ENCODE results near the gene AFG1L. TPM values are rescaled to one million over a fixed set of nuclear protein-coding genes. Genes with fewer than 3 reads are reported as not detected.

The AFG1L gene
- total RNA-seq, 1 experiment from 2014 or later, result 4.9 TPM

GRCh38 chr6:108355890-108356289 is 61.0 kb downstream of the AFG1L start:
- H2AFZ ChIP-seq (ENCODE audit: low read depth, low read length, poor library complexity, severe bottlenecking), result no peak overlapping the region
- no peaks in the 10 kb centered on the region for H3K36me3 ChIP-seq (ENCODE audit: control insufficient read depth in 1 of 2, insufficient read depth in 2 of 2, low read length in 2 of 2)
- H3K79me2 ChIP-seq (ENCODE audit: insufficient read depth, low read length), result no peaks in the 10 kb centered on the region
- intact Hi-C loops (cut with micrococcal nuclease), result no loop called here
- H3K9ac ChIP-seq (ENCODE audit: low read length), result no peak overlapping the region
- no peak overlapping the region for H3K4me2 ChIP-seq (ENCODE audit: low read length)
- H4K20me1 ChIP-seq (ENCODE audit: insufficient read depth), result no peaks in the 10 kb centered on the region
- no peaks in the 10 kb centered on the region for H3K9me3 ChIP-seq (ENCODE audit: control insufficient read depth in 1 of 2, insufficient read depth in 1 of 2, low read depth in 1 of 2, low read length in 2 of 2)
- H3K4me3 ChIP-seq (replicated peaks in 1 of 2; ENCODE audit: low read depth in 1 of 2, low read length in 2 of 2), result no peak overlapping the region
- no peak for ATAC-seq
- no peak for TF ChIP-seq REST (IDR thresholded peaks at IDR 0.05; ENCODE audit: low read depth)
- TF ChIP-seq ZBTB33 (IDR thresholded peaks at IDR 0.05; ENCODE audit: extremely low read depth, insufficient replicate concordance, low read length), result no peak
- ChIA-PET CTCF (no interaction called here), POLR2A (no interaction called here), RAD21 (ENCODE audit: low non-redundant PET in 1 of 2, low total read pairs in 2 of 2, uncharacterized antibody in 2 of 2, unreplicated experiment in 2 of 2) (no interaction called here)
- no TSS peak for BruUV-seq (replicated peaks)
- H3K9me2 ChIP-seq (ENCODE audit: insufficient read depth), result no peaks in the 10 kb centered on the region
- no peaks in the 10 kb centered on the region for H3K4me1 ChIP-seq (ENCODE audit: control insufficient read depth in 1 of 2, insufficient read depth in 2 of 2, low read length in 2 of 2)
- H3K27me3 ChIP-seq (ENCODE audit: insufficient read depth, low read length), result no peaks in the 10 kb centered on the region
- DNase-seq (ENCODE audit: low read depth, low spot score), result no peak
- H3K27ac ChIP-seq (ENCODE audit: low read depth, low read length), result no peak overlapping the region

Data from HCT116 (cell line).